ENCODE results near the gene CELSR1. TPM values are rescaled to one million over a fixed set of nuclear protein-coding genes. Genes with fewer than 3 reads are reported as not detected.
A peak's percentile ranks its signal among the peaks of the same experiment; 100 is the strongest.

The CELSR1 gene
- total RNA-seq, 1 donor from 2014 or later: 18.8 TPM

DNA sequence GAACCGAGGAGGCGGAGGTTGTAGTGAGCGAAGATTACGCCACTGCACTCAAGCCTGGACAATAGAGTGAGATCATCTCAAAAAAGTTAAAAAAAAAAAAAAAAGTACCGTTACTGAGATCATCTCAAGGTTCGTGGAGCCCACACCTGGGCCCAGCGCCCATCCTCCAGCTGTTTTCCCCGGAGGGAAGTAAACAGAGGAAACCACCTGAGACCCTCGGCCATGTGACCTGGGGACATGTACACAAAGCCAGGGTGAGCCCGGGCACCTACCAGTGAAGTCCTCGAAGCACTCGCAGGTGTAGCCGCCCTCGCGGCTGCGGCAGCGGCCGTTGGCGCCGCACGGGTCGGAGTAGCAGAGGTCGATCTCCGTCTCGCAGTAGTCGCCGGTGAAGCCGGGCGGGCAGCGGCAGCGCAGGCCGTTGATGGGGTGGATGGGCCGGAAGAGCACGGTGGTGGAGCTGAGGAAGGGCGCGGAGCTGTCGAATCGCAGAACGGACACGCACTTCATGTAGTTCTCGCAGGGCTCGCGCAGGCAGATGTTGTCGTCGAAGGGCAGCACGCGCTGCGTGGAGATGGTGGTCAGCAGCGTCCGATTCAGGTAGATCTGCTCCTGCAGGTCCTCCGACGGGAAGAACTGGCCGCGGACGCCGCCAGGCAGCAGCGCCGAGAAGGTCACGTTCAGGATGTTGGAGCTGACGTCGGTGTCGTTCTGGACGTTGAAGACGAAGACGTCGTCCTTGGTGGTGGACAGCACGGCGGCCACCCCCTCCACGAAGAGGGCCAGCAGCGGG is 73.8 kb downstream of the CELSR1 start:
- TF ChIP-seq CTCF (IDR thresholded peaks at IDR 0.05; ENCODE audit: unreplicated experiment): no peak
- Mint-ChIP-seq H3K9me3 (no peaks in the 10 kb centered on the region), H3K27ac (no peak overlapping the region), H3K27me3 (ENCODE audit: low read depth) (peaks cover 35% of the 10 kb centered on the region), H3K36me3 (peaks cover 2% of the 10 kb centered on the region), H3K4me3 (no peak overlapping the region), H3K4me1 (peaks cover 50% of the 10 kb centered on the region)
- no peak for DNase-seq (ENCODE audit: low spot score in 2 of 2, unreplicated experiment in 2 of 2)

DNA sequence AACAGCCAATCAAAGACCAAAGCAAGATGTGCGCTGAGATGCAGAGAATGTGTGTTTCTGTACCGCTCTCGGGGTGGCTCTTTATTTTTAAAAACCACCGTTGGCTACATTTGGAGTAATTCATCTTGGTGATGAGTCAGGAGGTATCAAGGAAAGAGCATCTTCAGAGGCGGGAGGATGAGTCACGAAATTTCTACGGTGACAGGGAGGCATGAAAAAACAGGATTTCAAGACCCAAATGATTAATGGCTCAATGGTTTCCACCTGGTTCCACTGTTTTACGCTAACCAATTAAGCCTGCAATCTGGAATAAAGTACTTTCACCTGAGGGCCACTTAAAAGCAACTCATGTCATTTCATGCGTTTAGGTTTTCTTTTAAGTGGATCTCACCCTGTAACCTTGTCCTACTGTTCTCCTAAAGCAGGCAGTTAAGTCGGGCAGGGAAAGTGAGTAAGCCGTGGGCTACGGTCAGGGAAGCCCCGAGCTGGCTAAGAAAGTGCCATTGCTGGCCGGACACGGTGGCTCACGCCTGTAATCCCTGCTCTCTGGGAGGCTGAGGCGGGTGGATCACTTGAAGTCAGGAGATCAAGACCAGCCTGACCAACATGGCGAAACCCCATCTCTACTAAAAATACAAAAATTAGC is 74.6 kb downstream of the CELSR1 start:
- Mint-ChIP-seq H3K9me3 (no peaks in the 10 kb centered on the region), H3K36me3 (peaks cover 2% of the 10 kb centered on the region), H3K27ac (no peak overlapping the region), H3K4me1 (peaks cover 50% of the 10 kb centered on the region), H3K4me3 (no peak overlapping the region), H3K27me3 (ENCODE audit: low read depth) (peaks cover 43% of the 10 kb centered on the region)
- no peak for TF ChIP-seq CTCF (IDR thresholded peaks at IDR 0.05; ENCODE audit: unreplicated experiment)
- DNase-seq (ENCODE audit: low spot score in 2 of 2, unreplicated experiment in 2 of 2): no peak

DNA sequence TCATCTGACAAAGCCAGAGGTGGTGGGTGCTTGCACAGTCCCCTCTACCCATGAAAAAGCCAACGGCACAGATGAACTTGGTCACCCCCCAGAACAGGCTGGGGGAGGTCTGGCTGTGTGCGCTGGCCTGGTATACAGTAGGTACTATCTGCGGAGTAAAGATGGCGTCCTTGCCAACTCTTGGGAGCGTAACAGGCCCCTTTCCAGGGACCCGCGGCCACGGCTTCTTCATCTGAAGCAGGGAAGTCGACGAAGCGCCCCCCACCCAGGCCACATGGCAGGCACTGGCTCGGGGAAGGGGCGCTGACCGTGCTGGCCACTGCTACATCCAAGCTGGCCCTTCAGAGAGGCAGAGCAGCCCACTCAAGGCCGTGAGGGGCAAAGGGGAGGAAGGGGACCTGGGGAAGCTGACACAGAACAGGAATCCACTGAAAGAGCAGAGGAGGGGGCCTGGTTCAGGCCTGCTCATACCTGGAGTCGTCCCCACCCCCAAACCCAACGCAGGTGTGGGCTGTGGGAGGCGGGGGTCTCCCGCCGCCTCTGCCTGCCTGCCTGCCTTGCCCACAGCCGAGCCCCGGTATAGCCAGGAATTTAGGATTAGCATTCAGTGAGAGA is 75.7 kb downstream of the CELSR1 start:
- Mint-ChIP-seq H3K27ac (peak overlapping the region; percentile 30), H3K9me3 (no peaks in the 10 kb centered on the region), H3K4me3 (no peak overlapping the region), H3K36me3 (peaks cover 2% of the 10 kb centered on the region), H3K4me1 (peaks cover 59% of the 10 kb centered on the region), H3K27me3 (ENCODE audit: low read depth) (peaks cover 51% of the 10 kb centered on the region)
- TF ChIP-seq CTCF (IDR thresholded peaks at IDR 0.05; ENCODE audit: unreplicated experiment): no peak
- no peak for DNase-seq (ENCODE audit: low spot score in 2 of 2, unreplicated experiment in 2 of 2)

DNA sequence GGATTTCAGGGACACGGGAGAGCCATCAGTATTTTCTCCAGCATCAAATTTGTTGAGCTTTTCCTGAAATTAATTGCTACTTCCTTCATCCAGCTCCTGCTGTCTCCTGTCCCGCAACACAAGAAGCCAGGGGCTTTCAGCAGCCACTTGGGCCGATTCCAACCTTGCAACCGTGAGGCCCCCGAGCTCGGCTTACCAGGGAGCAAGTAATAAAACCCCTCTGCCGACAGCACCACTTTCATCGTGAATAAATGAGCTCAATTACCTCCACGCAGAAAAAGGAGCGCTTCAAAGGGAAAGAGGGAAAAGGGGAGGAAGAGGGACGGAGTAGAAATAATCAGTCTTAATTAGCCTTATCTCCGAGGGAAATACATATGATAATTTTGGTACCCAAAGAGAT is 76.6 kb downstream of the CELSR1 start:
- DNase-seq (ENCODE audit: low spot score in 2 of 2, unreplicated experiment in 2 of 2): no peak
- no peak for TF ChIP-seq CTCF (IDR thresholded peaks at IDR 0.05; ENCODE audit: unreplicated experiment)
- peaks cover 55% of the 10 kb centered on the region for H3K27me3 Mint-ChIP-seq (ENCODE audit: low read depth)
- H3K4me3 Mint-ChIP-seq: peak overlapping the region; percentile 31
- H3K27ac Mint-ChIP-seq: peak overlapping the region; percentile 76
- H3K36me3 Mint-ChIP-seq: peaks cover 2% of the 10 kb centered on the region
- H3K9me3 Mint-ChIP-seq: no peaks in the 10 kb centered on the region
- peaks cover 60% of the 10 kb centered on the region for H3K4me1 Mint-ChIP-seq

- peaks cover 63% of the 10 kb centered on the region for H3K27me3 Mint-ChIP-seq (ENCODE audit: low read depth)
- no peak for DNase-seq (ENCODE audit: low spot score in 2 of 2, unreplicated experiment in 2 of 2)
- no peak overlapping the region for H3K4me3 Mint-ChIP-seq
- no peak for TF ChIP-seq CTCF (IDR thresholded peaks at IDR 0.05; ENCODE audit: unreplicated experiment)
- no peaks in the 10 kb centered on the region for H3K9me3 Mint-ChIP-seq
- peaks cover 57% of the 10 kb centered on the region for H3K4me1 Mint-ChIP-seq
- H3K36me3 Mint-ChIP-seq: no peaks in the 10 kb centered on the region
- no peak overlapping the region for H3K27ac Mint-ChIP-seq
Observed at GRCh38 chr22:46459347-46460065, 77.9 kb downstream of the CELSR1 start.
